K562 treated with DMSO at 1 percent for 48 hours (cell line): ENCODE data around the gene SETD1B. TPM values are rescaled to one million over a fixed set of nuclear protein-coding genes. Genes with fewer than 3 reads are reported as not detected.

Experiments
- total RNA-seq: library from RNA; unstranded; fragments of 300-600 nt; gene quantifications from 2 replicates; pipeline ENCODE4 v1.2.3, GENCODE V29; 2022; ENCODE audit warnings: low replicate concordance; ENCODE audit errors: extremely low read depth

SETD1B gene
- total RNA-seq = not detected in 2 replicates

GRCh38 chr12:121803861-121804416 lies at the start of gene SETD1B:
TSS of gene SETD1B (plus strand) at chr12:121804009. CDS start at chr12:121804738, 729 bp downstream.

GRCh38 chr12:121793440-121793837 lies 10.4 kb upstream of the SETD1B start, which contains the start of gene RHOF:
TSS of gene RHOF (minus strand) at chr12:121793688. CDS start at chr12:121793633, 55 bp downstream.

GRCh38 chr12:121858662-121859572 lies 55.1 kb downstream of the SETD1B start, which contains the start of gene HPD:
TSS of gene HPD (minus strand) at chr12:121858859. CDS start at chr12:121858823, 36 bp downstream.

Other genes starting within 250 kb of the SETD1B start
- not detected in 2 replicates for gene KDM2B, start 223.0 kb upstream of the SETD1B start, total RNA-seq
- not detected in 2 replicates for gene ORAI1, start 177.5 kb upstream of the SETD1B start, total RNA-seq
- gene MORN3, start 134.4 kb upstream of the SETD1B start, total RNA-seq = not detected in 2 replicates
- not detected in 2 replicates for gene TMEM120B, start 91.3 kb upstream of the SETD1B start, total RNA-seq
- gene RHOF, start 10.3 kb upstream of the SETD1B start, total RNA-seq = not detected in 2 replicates
- not detected in 2 replicates for gene HPD, start 54.9 kb downstream of the SETD1B start, total RNA-seq
- gene PSMD9, start 84.8 kb downstream of the SETD1B start, total RNA-seq = not detected in 2 replicates
- gene CFAP251, start 114.6 kb downstream of the SETD1B start, total RNA-seq = not detected in 2 replicates
- not detected in 2 replicates for gene BCL7A, start 217.9 kb downstream of the SETD1B start, total RNA-seq